Activated CD4-positive, alpha-beta memory T cell treated with anti-CD3 and anti-CD28 coated beads, Interleukin-2, amount 10 ng/mL, durations not matched to agents 7 days and 5 days (primary cell): Measurements from ENCODE around the gene DDRGK1. TPM values are rescaled to one million over a fixed set of nuclear protein-coding genes. Genes with fewer than 3 reads are reported as not detected.

Experiments
- total RNA-seq, 2 experiments: library from RNA; stranded (reverse); gene quantifications; one replicate each; pipeline ENCODE4 v1.2.3, GENCODE V29; 2021

DDRGK1 gene
- total RNA-seq, 2 experiments from 2014 or later, result 66.6 to 68.3 TPM

Other genes starting within 250 kb of the DDRGK1 start
- 1 to 10 TPM; 2.3 to 3.0 TPM for gene GNRH2, start 161.1 kb downstream of the DDRGK1 start, total RNA-seq
- gene MRPS26, start 158.6 kb downstream of the DDRGK1 start, total RNA-seq, result 10 to 100 TPM; 33.7 to 35.3 TPM
- not detected for gene OXT, start 133.1 kb downstream of the DDRGK1 start, total RNA-seq
- gene AVP, start 120.0 kb downstream of the DDRGK1 start, total RNA-seq, result not detected
- gene FASTKD5, start 44.8 kb downstream of the DDRGK1 start, total RNA-seq, result 10 to 100 TPM; 20.1 to 20.8 TPM
- gene UBOX5, start 44.8 kb downstream of the DDRGK1 start, total RNA-seq, result 10 to 100 TPM in 1 of 2 experiments, 1 to 10 TPM in 1; 8.4 to 10.7 TPM
- gene LZTS3, start 31.1 kb downstream of the DDRGK1 start, total RNA-seq, result 1 to 10 TPM in 1 of 2 experiments, under 1 TPM in 1; 0.90 to 1.0 TPM
- gene ITPA, start 4.8 kb upstream of the DDRGK1 start, total RNA-seq, result 10 to 100 TPM; 42.3 to 49.2 TPM
- gene SLC4A11, start 34.5 kb upstream of the DDRGK1 start, total RNA-seq, result 1 to 10 TPM; 1.6 to 1.8 TPM
- 1 to 10 TPM; 3.5 to 3.9 TPM for gene DNAAF9, start 203.0 kb upstream of the DDRGK1 start, total RNA-seq